GM19455 (cell line): ENCODE results near the gene CAVIN1.
A peak's percentile ranks its signal among the peaks of the same experiment; 100 is the strongest.
"Not testable (repeated sequence)": the region's sequence is repeated elsewhere in the genome, so short reads cannot be mapped to it uniquely, and the experiment has no call there.

Source experiments
- ATAC-seq: cut with Tn5 transposase; IDR thresholded peaks from one replicate; pipeline ENCODE4 v1.9.1; 2021; ENCODE audit not compliant: unreplicated experiment

The CAVIN1 gene

GRCh38 chr17:42405963-42406495 lies 17.0 kb downstream of the CAVIN1 start:
- ATAC-seq, result no peak

- ATAC-seq, result no peak
These were observed 18.0 kb downstream of the CAVIN1 start for GRCh38 chr17:42405076-42405475.

GRCh38 chr17:42404326-42405055 lies 18.6 kb downstream of the CAVIN1 start:
- no peak for ATAC-seq

- no peak for ATAC-seq
These were observed 19.9 kb downstream of the CAVIN1 start for GRCh38 chr17:42403150-42403549.

- no peak for ATAC-seq
These were observed 20.9 kb downstream of the CAVIN1 start for GRCh38 chr17:42402117-42402516.

GRCh38 chr17:42400844-42401375 lies 22.1 kb downstream of the CAVIN1 start:
- ATAC-seq, result not testable (repeated sequence)

GRCh38 chr17:42399948-42400843 lies 22.9 kb downstream of the CAVIN1 start:
- no peak for ATAC-seq

GRCh38 chr17:42399121-42399520 lies 23.9 kb downstream of the CAVIN1 start:
- no peak for ATAC-seq

- not testable (repeated sequence) for ATAC-seq
These were observed 27.5 kb downstream of the CAVIN1 start for GRCh38 chr17:42395601-42396000.

GRCh38 chr17:42394838-42395237 lies 28.2 kb downstream of the CAVIN1 start:
- ATAC-seq, result no peak

GRCh38 chr17:42392692-42393415 lies 30.2 kb downstream of the CAVIN1 start:
- no peak for ATAC-seq

- ATAC-seq, result not testable (repeated sequence)
These were observed 31.6 kb downstream of the CAVIN1 start for GRCh38 chr17:42391439-42391838.

GRCh38 chr17:42389899-42390298 lies 33.2 kb downstream of the CAVIN1 start:
- ATAC-seq, result no peak

GRCh38 chr17:42389135-42389417 lies 34.0 kb downstream of the CAVIN1 start:
- ATAC-seq, result no peak

GRCh38 chr17:42388381-42389134 lies 34.5 kb downstream of the CAVIN1 start, which contains the start of gene STAT3:
TSS of gene STAT3 (minus strand) at chr17:42388442. CDS start at chr17:42348516, 39,926 bp downstream.
- peak; percentile 85 for ATAC-seq

GRCh38 chr17:42387661-42388380 lies 35.2 kb downstream of the CAVIN1 start:
- peak; percentile 3 for ATAC-seq

- no peak for ATAC-seq
These were observed 36.0 kb downstream of the CAVIN1 start for GRCh38 chr17:42386777-42387657.

GRCh38 chr17:42381898-42382297 lies 41.2 kb downstream of the CAVIN1 start:
- ATAC-seq, result no peak

- no peak for ATAC-seq
These were observed 42.1 kb downstream of the CAVIN1 start for GRCh38 chr17:42380935-42381334.
